HG02840 (cell line): ENCODE measurements around the gene TKTL1.

Source experiments
- ATAC-seq: cut with Tn5 transposase; IDR thresholded peaks from one replicate; pipeline ENCODE4 v1.9.1; 2021; ENCODE audit warnings: mild to moderate bottlenecking, moderate library complexity, moderate number of reproducible peaks; ENCODE audit not compliant: unreplicated experiment, low FRiP score

The TKTL1 gene

DNA sequence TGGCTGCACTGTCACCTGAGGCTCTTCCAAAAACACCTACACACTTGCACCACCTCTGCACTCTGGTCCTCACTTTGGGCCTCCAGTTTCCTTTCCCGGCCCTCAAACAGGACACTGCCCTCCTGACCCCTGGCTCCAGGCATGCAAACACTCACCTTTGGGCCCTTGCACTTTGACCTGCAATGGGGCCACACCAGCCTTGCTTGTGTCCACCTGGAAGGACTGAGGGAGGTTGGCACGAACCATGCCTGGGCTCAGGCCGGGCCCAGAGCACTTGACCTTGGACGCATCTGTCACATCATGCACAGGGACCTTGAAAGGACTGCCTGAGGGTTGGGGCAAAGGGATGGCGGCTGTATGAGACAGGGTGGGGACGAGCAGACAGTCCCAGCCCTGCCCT is 63.2 kb downstream of the TKTL1 start:
- ATAC-seq = no peak

DNA sequence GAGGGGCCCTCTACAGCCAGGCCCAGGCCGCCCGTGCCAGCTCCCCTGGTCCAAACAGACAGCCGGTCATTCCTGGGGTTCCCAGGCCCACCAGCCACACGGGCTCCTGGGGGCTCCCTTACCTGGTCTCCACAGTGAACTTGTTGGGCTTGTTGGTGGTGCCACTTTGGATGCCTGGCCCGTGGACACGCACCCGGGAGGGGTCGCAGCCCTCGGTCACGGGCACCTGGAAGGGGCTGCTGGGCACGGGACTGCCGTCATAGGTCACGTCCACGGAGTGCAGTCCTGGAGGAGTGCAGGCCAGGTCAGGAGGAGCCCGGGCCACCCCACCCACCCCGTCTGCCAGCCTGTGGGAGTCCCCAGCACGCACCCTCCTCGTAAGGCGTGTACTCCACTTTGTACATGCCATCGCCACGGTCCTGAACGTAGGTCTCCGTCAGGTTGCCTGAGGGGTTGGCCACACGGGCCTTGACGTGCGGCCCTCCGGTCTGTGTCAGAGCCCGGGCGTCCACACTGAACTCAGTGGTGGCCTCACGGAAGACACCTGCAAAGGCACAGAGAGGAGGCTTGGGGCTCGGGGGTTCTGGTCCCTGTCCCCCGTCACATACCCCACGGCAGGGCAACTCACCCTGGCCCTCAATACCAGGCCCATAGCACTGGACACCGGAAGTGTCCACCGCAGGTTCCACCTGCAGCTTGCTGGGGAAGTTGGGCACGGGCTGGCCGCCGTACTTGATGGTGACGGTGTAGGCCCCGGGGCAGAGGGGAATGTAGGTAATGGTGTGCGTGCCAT is 64.0 kb downstream of the TKTL1 start:
- no peak for ATAC-seq

DNA sequence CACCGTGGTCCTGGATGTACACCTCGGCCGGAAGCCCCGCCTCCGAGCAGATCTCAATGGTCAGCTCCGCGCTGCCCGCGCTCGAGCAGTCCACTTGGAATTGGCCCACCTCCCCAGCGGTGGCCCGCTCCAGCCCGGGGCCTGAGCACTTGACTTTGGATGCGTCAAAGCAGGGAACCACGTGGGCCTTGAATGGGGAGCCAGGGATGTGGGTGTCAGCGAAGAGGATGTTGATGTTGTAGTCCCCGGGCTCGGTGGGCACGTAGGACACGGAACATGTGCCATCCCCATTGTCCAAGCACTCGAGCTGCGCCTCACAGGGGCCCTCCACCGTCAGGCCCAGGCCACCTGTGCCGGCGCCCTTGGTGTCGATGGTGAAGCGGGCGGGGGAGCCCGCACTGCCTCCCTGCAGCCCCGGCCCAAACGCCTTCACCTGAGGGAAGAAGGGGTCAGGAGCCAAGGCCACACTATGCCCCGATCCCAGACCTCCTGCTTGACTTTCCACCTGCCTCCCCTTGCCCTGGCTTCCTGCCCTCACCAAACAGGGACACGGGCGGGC is 64.6 kb downstream of the TKTL1 start:
- ATAC-seq = no peak

DNA sequence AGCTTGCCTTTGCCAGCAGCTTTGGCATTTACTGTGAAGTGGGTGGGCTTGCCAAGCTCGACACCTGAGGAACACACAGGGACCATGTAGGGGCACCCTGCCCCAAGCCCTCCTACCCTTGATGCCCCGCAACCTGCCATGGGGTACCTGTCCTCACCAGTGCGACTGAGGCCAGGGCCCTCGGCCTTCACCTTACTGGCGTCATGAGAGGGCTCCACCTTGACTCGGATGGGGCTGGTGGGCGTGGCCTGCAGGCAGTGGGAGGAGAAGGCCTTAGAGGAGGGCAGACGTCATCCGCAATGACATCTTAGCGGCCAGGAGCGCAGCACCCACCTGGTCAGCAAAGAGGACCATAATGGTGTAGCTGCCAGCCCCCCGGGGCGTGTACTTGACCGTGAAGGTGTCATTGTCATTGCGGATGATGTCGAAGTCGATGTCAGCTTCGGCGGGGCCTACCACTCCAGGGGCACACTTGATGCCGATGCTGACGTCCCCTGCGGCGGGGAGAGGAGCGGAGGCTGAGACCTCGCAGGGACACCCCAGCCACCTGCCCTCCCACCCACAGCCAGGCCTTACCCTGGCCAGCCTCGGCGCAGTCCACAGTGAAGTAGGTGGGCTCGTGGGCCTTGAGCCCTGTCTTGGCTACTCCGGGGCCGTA is 66.6 kb downstream of the TKTL1 start:
- ATAC-seq = no peak

DNA sequence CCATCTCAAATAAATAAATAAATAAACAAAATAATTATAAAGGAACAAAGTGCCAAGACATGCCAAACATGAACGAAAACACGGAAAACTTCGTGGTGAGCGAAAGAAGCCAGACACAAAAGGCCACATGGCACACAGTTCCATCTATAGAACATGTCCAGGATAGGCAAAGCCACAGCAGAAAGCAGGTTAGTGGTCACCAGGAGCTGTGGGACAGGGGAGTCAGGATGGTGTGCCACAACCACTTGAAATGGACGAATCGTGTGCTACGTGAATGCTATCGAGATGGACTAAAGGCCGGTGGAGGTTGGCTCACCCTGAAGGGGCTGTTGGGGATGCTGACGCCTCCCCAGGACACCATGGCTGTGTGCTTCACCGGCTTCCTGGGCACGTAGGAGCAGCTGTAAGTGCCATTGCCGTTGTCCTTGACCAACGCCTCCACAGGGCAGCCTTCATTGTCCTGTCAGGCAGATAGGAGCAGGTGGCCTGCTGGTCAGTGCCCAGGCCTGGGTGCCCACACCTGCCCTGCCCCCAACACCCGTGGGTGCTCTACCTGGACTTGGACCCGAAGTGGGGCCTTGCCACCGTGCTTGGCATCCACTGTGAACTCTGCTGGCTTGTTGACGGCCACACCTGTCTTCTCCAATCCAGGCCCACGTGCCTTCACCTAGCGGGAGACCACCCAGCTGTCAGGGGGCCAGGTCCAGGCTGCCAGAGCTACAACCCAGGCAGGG is 68.3 kb downstream of the TKTL1 start:
- ATAC-seq = no peak

DNA sequence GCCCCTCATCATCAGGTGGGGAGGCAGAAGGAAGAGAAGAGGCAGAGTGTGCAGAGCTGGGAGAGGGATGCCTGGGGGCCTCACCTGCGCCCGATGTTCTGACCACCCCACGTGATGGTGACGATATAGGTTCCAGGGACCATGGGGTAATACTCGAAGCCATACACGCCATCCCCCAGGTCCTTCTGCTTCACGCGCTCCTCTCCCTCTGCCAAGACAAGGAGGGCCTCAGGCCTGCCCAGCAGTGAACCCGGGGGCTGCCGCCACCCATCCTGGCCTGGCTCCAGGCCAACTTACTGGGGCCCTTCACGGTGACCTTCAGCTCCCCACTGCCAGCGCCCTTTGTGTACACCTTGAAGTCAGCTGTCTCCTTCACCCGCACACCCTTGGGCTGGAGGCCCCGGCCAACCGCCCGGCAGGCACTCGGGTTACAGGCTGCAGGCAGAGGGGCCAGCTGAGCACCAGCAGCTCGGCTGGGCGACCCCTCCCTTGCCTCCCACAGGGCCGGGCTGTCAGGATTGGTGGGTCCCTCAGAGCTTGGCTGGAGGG is 69.5 kb downstream of the TKTL1 start:
- no peak for ATAC-seq

DNA sequence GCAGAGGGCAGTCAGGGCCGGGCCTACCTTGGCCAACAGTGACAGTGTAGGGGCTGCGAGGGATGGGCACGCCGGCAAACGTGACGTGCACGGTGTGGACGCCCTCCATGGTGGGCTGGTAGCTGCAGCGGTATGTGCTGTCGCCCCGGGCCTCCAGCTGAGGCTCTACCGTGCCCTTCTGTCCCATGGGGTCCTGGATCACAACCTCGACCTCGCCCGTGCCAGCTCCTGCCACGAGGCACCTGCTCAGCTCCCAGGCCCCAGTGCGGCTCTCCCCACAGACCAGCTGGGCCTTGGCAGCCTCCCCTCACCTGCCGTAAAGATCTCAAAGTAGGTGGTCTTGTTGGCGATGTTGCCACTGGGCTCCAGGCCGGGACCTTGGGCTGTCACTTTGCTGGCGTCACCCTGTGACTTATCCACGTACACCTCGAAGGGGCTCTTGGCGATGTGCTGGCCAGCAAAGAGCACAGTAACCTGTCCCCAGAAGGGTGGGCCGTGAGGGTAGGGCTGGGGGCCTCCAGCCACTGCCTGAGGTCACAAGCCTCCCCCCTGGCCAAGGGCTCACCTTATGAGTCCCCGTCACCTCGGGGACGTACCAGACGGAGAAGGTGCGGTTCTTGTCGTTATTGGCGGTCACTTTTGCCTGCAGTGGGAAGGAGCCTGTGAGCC is 70.5 kb downstream of the TKTL1 start:
- ATAC-seq = no peak

DNA sequence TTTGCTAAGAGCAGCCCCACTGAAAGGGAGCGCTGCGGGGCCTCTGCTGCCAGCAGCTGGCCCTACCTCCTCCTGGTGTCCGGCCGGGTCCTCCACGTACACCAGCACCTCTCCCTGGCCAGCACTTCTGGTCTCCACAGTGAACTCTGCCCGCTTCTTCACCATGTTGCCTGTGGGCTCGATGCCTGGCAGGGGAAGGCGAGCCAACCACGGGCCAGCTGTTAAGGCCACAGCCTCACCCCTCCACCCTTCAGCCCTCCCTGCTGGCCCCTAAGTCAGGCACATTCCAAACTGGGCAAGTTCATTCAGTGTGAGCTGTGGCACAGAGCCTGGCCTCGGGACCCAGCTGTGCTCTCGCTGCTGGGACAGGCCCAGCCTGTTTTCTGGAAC is 71.1 kb downstream of the TKTL1 start:
- no peak for ATAC-seq

DNA sequence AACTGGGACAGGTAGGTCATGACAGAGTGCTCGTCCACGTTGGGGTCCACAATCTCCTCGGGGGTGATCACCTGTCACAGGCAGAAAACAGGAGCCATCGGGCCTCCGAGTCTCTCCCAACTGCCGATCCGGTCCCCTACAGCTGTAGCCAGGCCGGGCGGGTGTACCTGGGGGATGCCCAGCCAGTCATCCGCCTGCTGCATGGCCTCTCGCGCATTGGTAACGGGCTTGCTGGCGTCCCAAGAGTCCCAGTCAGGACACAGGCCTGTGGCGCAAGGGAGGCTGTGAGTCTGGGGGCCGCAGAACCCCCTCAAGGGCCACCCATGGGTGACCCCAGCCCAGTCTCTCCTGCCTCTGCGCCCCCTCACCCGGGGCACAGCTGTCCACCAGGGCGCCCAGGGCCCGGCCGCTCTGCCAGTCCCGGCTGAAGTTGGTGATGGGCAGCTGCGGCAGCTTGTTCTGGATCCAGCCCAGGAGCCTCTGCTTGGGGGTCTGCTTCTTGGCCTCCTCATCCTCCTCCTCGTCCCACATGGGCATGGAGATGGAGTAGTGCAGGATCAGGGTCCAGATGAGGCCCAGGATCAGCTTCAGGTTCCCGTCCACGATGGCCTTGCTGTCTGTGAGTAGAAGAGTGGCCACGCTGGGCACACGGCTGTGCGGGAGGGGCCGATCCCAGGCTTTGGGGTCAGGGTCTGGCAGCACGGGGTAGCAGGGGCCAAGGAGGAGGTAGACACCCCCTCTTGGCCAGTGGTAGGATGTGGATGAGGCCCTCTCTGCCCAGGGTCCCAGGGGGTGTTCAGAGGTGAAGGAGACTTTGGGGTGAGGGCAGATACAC is 72.1 kb downstream of the TKTL1 start:
- no peak for ATAC-seq

DNA sequence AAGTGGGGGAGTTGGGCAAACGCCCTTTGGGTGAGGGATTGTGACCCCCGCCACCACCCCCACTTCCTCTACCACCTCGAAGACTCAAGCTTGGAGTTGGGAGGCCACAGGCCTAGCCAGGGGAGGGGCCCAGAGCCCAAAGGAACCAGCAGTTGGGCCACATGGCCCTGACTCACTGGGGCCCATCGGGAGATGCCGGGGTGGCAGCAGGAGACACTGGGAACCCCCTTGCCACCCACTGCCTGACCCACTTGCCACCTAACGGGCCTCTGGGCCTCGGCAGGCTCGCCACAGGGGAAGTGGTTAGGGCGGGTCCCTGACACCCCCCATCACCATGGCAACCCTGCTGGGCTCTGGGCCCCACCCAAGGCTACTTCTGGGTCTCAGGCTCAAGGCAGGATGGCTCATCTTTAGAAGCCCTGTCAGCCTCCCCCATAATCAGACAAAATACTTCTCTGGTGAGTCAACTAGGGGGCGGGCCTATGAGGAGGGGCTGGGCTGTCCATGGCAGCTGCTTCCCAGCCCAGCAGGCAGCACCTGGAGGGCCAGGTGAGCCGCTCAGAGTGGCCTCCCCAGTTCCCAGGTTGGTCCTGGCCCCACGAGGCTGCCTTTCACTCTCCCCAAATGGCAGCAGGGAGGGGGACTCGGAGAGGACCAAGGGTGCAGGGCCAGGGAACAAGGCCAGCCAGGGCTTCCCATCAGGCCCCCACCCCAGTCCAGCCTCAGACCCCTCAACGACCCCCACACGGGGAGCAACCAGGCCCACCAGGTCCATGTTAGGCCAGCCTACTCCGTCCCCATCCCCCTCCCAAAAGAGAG is 73.2 kb downstream of the TKTL1 start:
- no peak for ATAC-seq

DNA sequence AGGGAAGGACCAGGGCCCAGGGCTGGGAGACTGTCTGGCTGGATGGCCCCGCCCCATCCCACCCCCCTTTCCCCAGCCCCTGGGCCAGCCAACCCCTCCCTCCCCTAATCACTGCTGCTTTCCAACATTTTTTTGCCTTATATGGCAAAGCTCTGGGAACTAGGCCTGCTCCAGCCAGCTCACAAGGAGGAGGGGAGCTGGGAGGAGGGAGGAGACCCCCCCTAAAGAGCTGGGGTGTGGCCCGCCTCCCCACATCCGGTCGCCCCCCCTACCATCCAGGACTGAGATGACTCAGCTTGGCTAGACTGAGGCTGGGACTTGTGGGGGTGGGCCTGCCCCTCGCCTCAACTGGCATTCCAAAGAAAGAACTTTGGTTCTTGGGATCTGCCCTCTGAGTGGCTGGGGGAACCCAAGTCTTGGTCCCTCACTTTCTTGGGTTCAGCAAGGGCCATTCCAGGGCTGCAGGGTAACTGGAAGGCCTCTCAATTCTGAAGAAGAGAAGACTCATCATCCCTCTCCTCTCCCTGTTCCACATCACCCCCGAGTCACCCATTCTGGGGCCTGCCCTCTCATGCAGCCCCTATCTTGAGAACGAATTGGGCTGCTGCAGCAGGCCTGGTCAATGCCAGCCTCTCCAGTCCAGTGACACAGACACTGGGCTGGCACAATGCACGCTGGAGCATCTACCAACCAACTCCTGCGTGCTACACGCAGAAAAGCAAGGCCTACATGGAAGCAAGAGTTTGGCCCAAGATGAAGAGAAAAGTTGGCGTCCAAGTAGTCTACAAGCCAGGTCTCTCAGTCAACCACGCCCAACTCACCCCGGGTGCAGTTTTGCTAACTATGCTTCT is 74.1 kb downstream of the TKTL1 start:
- no peak for ATAC-seq

DNA sequence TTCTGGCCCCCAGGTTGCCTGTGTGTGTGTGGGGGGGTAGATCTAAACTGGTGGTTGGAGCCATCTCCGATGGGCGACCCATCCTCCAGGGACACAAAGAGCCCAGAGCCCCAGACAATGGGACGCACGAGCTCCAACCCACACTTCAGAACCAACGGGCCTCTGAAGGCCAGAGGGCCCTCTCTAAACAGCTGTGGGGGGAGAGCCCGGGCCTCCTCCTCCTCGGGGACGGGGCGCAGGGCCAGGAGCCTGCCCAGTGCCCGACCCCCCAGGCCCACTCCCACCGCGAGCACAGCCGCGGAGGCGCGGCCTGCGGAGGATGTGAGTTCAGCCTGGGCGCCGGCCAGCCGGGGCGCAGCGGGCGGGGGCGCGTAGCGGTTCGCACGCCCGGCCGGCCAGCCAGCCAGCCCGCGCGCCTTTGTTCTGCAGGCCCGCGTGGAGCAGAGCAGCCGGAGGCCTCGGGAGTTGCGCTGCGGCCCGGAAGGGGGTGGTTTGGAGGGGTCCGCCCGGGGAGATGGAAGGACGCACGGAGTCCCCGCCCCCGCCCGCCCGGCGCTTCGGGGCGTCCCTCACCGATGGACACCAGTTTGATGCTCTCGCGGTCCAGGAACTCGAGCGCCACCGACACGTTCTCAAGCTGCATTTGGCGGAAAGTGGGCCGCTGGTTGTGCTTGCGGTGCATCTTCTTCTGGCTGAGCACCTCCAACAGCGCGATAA is 74.9 kb downstream of the TKTL1 start:
- no peak for ATAC-seq

DNA sequence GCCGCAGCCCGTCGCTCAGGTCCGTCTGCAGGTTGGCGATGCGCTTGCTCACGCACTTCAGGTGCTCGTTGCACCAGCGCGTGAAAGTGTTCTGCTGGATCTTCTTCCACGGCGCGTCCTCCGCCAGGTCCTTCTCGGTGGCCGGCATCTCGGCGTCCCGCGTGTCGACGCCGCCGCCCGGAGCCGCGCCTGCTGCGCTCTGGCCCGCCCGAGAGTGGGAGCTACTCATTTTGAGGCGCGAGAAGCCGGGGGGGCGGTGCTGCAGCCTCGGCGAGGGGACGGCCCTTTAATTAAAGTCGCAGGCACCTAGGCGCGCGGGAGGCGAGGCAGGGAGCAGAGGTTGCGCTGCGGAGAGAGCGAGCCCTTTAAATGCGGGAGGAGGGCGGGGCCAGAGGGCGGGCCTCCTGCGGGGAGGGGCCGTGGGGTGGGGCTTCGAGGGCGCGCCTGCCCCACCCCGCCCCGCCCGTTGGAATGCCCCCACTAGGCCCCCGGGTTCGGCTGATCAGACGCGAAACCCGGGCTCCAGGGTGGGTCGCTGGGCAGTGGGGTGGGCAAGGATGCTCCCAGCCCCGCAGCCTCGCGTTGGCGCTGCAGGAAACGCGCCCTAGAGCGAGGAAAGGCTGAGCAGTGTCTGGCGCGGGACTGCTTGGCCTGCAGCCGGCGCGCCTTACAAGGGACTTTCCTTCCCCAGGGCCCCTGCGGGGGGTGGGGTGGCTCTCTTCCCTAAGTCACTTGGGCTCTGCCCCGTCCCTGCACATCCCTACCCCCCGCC is 75.6 kb downstream of the TKTL1 start:
- peak; percentile 62 for ATAC-seq

DNA sequence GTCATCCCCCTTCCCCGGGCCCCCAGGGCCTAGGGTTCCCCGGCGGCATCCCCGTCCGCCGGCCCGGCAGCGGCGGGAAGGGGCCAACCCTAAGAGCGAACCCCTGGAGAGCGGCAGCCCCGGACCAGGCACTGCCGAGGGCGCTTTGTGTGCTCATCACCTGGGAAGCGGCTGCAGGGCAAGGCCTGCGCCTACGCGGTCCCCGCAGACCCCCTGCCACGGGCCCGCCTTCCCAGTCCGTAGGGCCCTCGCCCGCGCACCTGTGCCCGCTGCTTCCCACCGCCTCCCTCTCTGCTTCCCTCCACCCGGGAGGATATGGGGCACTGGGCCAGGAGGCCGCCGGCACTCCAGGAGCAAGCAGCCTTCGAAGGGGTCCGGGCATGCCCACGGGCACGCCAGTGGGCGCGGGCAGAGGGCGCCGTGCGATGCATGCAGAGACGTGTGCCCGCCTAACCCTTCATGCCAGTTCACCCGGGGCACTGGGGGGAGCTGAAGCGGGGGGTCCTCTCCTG is 76.2 kb downstream of the TKTL1 start:
- no peak for ATAC-seq

DNA sequence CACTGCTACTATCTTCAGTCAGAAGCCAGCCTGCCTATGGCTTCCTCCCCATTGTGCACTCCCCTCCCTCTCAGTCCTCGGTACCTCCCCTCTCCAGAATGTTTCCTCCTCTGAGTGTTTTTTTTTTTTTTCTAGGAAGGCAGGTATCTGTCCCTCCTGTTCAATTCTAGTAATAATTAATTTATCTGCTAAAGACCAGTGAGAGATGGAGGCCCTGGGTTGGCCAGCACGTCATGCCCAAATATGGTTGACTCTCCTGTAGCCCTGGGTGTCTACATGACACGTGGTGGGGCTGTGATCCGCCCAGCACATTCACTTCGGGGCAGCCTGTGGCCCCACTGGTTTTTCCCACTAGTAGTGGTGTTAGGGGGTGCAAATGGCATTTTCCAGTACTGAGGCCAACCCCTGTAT is 77.0 kb downstream of the TKTL1 start:
- no peak for ATAC-seq
